NCI-H2081 (cell line): Measurements from ENCODE around the gene AHSG.
"Not testable (repeated sequence)": the region's sequence is repeated elsewhere in the genome, so short reads cannot be mapped to it uniquely, and the experiment has no call there.

Experiments
- DNase-seq, 2 experiments: peaks; one replicate each; lab custom pipeline; 2025; lab: John Stamatoyannopoulos, UW

Gene AHSG, protein sequence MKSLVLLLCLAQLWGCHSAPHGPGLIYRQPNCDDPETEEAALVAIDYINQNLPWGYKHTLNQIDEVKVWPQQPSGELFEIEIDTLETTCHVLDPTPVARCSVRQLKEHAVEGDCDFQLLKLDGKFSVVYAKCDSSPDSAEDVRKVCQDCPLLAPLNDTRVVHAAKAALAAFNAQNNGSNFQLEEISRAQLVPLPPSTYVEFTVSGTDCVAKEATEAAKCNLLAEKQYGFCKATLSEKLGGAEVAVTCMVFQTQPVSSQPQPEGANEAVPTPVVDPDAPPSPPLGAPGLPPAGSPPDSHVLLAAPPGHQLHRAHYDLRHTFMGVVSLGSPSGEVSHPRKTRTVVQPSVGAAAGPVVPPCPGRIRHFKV

DNA sequence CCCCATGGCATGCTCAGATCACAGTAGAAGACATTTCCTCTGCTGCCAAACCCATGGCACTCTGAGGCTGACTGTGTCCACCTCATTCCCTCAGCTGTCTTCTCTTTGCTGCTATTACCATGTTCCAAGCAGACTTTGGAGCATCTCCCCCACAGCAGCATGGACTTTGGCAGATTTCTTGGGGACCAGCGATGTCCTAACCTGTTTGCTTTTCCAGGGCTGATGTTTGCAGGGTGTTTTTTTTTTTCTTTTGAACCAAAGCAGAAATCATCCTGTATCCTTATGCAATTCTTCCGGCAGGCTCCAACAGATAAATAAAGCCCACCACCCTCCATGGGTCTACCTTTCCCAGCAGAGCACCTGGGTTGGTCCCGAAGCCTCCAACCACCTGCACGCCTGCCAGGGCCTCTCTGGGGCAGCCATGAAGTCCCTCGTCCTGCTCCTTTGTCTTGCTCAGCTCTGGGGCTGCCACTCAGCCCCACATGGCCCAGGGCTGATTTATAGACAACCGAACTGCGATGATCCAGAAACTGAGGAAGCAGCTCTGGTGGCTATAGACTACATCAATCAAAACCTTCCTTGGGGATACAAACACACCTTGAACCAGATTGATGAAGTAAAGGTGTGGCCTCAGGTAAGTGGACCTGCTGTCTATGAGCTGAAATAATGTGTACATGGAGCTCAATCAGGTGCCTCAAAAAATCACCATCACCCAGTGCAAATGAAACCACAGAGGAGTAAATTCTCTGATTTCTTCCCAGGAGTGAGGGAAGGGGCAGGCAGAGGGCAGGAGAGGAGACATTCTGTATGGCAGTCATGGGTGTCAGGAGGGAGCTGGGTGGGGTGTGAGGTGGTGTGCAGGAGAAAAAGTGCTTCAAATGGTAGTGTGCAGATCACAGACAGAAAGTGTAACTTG is at the start of gene AHSG:
AHSG (plus strand) TSS at position 340 of the 916 bp plus-strand sequence; CDS start at position 422, 82 bp downstream.
- no peak for DNase-seq

GRCh38 chr3:186564586-186564985 is 48.3 kb upstream of the AHSG start:
- DNase-seq, result no peak

GRCh38 chr3:186566772-186567071 is 46.1 kb upstream of the AHSG start:
- no peak for DNase-seq

DNA sequence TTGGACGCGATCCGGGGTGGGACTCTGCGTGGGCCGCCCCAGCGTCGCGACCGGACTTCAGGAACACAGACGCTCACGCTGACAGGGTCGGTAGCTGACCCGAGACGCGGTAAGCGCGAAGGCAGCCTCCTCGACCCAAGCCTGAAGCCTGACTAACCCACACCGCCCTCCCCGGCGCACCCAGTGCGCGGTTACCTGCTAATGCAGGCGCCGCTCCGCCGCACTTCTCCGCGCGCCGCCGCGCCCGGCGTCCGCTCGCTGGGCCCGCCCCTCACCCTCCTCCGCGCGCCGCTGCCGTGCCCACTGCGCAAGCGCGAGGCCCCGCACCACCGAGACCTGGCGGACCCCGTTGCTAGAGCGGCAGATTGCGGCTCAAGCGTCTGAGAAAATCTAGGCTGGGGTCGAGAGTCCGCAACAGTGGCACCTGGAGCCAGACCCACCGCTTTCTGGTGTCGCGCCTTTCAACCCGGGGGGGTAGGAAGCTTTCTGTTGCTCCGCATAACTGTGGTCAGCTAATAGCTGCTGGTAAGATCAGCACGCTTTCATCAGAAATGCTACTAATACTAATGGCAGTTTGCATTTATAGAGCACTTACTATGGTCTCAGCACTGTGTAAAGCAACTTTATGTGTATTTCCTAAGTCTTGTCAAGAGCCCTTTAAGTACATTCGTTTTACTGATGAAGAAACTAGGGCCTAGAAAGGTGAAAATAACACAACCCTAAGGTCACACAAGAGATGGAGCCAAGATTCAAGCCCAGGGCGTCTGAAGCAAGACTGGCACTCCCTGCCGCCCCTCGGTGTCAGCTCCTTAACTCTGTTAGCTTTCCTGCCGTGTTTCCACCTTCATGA is 45.6 kb upstream of the AHSG start, which contains the start of gene TBCCD1:
TBCCD1 (minus strand) TSS at position 268 of the 850 bp plus-strand sequence. CDS start 3,010 bp downstream, outside the sequence.
- peak; percentile 92 to 93 for DNase-seq

- not testable (repeated sequence) for DNase-seq
These were observed 43.5 kb upstream of the AHSG start for GRCh38 chr3:186569361-186569760.

GRCh38 chr3:186569779-186570095 is 43.1 kb upstream of the AHSG start:
- no peak for DNase-seq

GRCh38 chr3:186570096-186570940 is 42.5 kb upstream of the AHSG start, which contains the start of gene DNAJB11:
Gene DNAJB11 (plus strand): TSS chr3:186570720. CDS start chr3:186570898, 178 bp downstream.
- DNase-seq, result peak; percentile 100

DNA sequence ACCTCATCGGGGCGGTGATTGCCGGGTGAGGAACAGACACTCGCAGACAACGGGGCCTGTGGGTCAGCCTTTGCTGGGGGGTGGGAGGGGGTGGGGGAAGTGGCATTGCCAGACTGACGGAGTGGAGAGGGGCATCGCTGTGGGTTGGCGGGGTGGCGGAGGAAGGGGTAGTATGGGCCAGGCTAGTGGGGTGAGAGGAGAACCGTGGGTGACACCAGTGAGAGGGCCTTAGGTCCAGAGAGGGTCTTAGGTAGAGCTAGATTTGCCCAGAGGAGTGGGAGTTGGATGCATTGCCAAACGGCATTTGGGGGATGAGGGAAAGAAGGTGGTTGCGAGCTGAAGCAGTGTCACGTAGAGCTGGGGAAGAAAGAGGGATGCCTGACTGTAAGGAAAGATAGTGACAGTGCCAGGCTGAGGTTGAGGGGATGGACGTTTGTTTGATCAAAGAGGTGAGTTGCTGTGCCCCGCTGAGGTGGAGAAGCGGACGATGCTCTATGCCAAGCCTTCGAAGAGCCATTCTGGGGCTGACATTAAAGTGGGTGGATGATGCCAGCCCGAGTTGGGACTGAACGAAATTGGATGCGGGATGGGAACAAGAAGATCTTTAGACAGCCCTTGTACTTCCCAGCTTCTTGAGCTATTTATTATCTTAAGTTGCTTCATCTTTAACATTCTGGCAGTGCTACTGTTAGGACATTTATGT is 41.8 kb upstream of the AHSG start:
- no peak for DNase-seq

DNA sequence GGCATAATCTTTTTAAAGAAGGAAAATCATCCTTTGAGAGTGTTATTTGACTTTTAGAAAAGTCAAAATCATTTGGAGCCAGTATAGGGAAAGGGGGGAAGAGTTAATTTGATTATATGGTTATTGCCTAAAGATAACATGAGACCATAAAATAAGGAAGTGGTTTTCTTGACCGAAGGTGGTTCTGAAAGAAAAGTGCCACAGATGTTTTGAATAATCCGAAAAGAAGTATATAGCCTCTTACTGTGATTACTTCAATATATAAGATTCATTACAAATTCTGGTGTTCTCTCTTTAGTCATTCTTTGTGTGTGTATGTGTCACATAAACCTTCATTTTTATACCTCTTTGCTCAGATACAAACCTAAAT is 41.2 kb upstream of the AHSG start:
- no peak for DNase-seq

DNA sequence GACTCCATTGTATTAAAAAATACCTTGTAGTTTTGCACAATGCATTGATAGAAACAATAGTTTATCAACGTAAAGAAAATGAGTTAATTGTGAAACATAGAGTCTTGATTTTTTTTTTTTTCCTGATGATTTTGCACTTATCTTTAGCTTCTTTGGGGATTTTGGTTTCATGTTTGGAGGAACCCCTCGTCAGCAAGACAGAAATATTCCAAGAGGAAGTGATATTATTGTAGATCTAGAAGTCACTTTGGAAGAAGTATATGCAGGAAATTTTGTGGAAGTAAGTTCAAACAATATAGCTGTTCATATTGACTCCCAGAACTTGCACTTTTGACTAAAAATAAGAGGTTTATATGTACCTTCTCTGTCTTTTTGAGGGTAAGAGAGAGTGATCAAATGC is 35.3 kb upstream of the AHSG start:
- no peak for DNase-seq

DNA sequence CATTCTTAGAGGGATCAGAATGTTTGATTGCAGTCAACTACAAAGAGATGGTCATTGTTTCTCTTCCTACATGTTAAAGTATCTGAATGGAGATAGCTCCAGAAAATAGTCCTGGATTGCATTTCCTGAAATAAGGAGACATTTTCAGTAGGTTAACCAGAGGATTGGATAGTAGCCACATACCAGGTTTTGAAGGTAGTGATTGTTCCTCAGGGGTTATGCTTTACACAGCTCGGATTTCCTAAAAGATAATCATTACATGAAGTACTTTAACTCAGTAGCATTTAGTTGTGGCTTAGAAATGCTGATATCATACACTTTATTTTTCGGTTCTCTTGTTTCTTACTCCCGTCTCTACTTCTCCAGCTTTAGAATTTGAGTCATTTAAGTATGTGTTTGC is 32.1 kb upstream of the AHSG start:
- DNase-seq, result no peak

- DNase-seq, result no peak
These were observed 30.3 kb upstream of the AHSG start for GRCh38 chr3:186582541-186582940.

DNA sequence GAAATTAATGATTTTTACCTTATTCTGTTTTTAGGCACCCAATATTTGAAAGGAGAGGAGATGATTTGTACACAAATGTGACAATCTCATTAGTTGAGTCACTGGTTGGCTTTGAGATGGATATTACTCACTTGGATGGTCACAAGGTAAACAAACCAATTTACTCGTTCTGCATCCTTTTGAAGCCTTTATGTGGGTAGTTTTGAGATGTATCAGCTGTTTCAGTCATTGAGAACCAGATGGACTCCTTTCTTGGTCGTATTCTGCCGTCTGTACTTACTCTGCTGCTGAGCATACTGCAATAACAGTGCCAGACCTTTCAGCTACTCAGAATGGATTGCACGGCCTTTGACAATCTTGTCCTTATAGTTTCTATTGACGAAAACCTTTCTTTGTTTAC is 29.0 kb upstream of the AHSG start:
- no peak for DNase-seq

DNA sequence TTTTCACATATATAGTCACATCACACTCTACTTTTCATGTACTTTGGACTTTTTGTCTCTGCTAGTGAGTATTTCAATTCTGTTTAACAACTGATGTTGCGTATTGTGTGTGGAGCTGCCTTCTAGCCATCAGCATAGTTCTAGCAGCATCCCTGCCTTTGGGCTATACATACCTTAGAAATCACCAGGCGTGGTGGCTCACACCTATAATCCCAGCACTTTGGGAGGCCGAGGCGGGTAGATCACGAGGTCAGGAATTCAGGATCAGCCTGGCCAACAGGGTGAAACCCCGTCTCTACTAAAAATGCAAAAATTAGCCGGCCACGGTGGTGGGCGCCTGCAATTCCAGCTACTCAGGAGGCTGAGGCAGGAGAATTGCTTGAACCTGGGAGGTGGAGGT is 26.6 kb upstream of the AHSG start:
- not testable (repeated sequence) for DNase-seq

DNA sequence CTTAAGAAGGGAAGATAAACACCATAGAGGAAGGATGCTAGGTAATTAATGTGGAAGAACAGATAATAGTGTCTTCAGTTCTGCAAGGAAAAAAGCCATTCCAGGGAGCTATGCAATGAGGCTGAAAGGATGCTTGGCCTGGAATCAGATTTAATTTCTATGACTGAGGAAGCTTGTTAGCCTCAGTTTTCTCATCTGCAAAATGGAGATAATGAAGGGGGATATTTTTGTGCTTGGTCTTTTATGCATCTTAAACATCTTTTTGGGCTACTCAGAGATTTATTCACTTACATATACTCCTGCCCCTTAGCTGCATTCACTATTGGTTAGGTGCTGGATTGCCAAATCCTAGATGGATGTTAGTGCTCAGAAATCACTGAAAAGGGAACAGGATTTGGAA is 25.7 kb upstream of the AHSG start:
- no peak for DNase-seq

DNA sequence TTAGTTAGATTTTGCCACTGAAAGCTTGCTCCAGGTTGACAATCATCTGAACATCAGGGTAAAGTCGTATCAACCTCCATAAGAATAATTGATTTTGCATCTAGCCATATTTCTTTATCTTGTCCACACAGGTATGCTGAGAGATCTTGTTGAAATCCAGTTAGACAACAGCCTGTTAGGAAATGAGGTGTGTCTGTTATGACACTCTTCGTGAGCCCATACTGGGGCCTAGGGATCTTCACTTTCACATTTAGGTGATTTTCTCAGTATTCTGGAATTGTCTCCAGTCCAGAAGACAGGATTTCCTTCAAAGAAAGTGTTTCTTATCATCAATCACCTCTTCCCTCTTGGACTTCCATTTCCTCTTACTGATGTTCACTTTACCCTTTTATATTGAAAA is 24.2 kb upstream of the AHSG start:
- DNase-seq, result no peak

- DNase-seq, result no peak
These were observed 23.7 kb upstream of the AHSG start for GRCh38 chr3:186589121-186589520.

DNA sequence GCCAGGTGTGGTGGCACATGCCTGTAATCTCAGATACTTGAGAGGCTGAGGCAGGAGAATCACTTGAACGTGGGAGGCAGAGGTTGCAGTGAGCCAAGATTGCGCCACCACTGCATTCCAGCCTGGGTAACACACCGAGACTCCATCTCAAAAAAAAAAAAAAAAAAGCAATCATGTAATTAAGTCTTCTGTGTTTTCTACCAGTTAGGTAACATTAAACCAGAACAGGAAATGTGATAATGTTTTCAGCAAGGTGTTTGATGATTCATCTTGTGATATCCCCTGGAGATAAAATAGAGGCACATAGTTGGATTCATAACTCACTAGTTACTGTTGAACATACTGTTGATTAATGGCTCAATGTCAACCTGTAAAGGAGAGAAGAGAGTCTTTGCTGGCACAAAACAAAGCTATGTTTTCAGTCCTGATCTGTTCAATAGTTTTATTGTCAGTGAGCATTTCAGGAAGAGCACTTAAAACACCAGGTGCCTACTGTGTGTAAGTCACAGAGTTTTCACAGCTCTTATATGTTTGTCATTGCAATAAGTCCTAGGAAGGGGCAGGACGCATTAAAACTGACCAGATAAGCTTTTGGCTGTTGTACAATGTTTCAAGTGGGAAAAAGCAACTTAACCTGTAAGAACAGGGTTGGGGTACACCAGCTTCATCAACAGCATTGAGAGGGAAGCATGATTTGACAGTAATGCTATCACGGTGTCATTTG is 22.8 kb upstream of the AHSG start:
- DNase-seq, result no peak

- no peak for DNase-seq
These were observed 22.1 kb upstream of the AHSG start for GRCh38 chr3:186590580-186591295.
